OCI-LY7 (cell line): Measurements from ENCODE around the gene C12orf50. TPM values are rescaled to one million over a fixed set of nuclear protein-coding genes. Genes with fewer than 3 reads are reported as not detected.

ENCODE experiments used
- BruUV-seq: library from RNA; stranded (reverse); fragments of 400-500 nt; replicated peaks from 2 replicates; lab custom pipeline; 2021; lab: Mats Ljungman, UMichigan
- CTCF ChIA-PET: fragments of 300-600 bp; sonication (Branson Sonifier 250); formaldehyde crosslinking; loops from one replicate; lab custom pipeline; 2022; ENCODE audit warnings: antibody characterized with exemption; ENCODE audit not compliant: unreplicated experiment; lab: Charles Lee
- POLR2A ChIA-PET: fragments of 300-600 bp; sonication (Branson Sonifier 250); formaldehyde crosslinking; loops from one replicate; lab custom pipeline; 2022; ENCODE audit warnings: antibody characterized with exemption; lab: Charles Lee
- DNase-seq: peaks from one replicate; pipeline ENCODE4 v3.0.0-alpha.2; 2015; ENCODE audit warnings: low spot score
- H2AFZ ChIP-seq: fragments of 200-600 bp; sonication (generic), shearing (Covaris generic); 2 replicates; pipeline ENCODE4 v1.6.1; 2014; ENCODE audit warnings: mild to moderate bottlenecking, antibody characterized with exemption, low read length, moderate library complexity
- H3K27ac ChIP-seq: fragments of 200-600 bp; sonication (generic); 2 replicates; pipeline ENCODE4 v1.5.1; 2014; ENCODE audit warnings: mixed run types, low read depth, mild to moderate bottlenecking, moderate library complexity, low read length, inconsistent platforms; ENCODE audit not compliant: poor library complexity, severe bottlenecking
- H3K36me3 ChIP-seq: fragments of 200-600 bp; sonication (generic); 2 replicates; pipeline ENCODE4 v1.6.1; 2014; ENCODE audit warnings: mild to moderate bottlenecking, antibody characterized with exemption, low read length, moderate library complexity, mixed read lengths; ENCODE audit not compliant: insufficient read depth
- H3K4me1 ChIP-seq: fragments of 200-600 bp; sonication (generic); 2 replicates; pipeline ENCODE4 v1.5.1; 2014; ENCODE audit warnings: mild to moderate bottlenecking, low read length; ENCODE audit not compliant: insufficient read depth, poor library complexity, severe bottlenecking
- H3K4me2 ChIP-seq: fragments of 200-600 bp; sonication (generic); 2 replicates; pipeline ENCODE4 v1.6.1; 2014; ENCODE audit warnings: mild to moderate bottlenecking, low read length
- H3K4me3 ChIP-seq: fragments of 200-600 bp; sonication (generic); 2 replicates; pipeline ENCODE4 v1.5.1; 2014; ENCODE audit warnings: mild to moderate bottlenecking, low read depth, low read length; ENCODE audit not compliant: poor library complexity, severe bottlenecking
- H3K79me2 ChIP-seq: fragments of 200-600 bp; sonication (generic); 2 replicates; pipeline ENCODE4 v1.6.1; 2016; ENCODE audit warnings: low read depth, mild to moderate bottlenecking, low read length, moderate library complexity, mixed read lengths; ENCODE audit not compliant: insufficient read depth
- H3K9me2 ChIP-seq: fragments of 200-600 bp; sonication (generic); 2 replicates; pipeline ENCODE4 v1.6.1; 2016; ENCODE audit warnings: mild to moderate bottlenecking, low read length, mixed read lengths; ENCODE audit not compliant: insufficient read depth
- H3K9me3 ChIP-seq: fragments of 200-600 bp; sonication (generic); 2 replicates; pipeline ENCODE4 v1.6.1; 2014; ENCODE audit warnings: mild to moderate bottlenecking, mixed run types, low read length, mixed read lengths
- H4K20me1 ChIP-seq: fragments of 200-600 bp; sonication (generic); 2 replicates; pipeline ENCODE4 v1.6.1; 2014; ENCODE audit warnings: mild to moderate bottlenecking, antibody characterized with exemption, low read length, moderate library complexity, mixed read lengths; ENCODE audit not compliant: insufficient read depth
- CTCF ChIP-seq: fragments of 200-600 bp; sonication (generic); conservative IDR thresholded peaks from 2 replicates; pipeline ENCODE4 v1.5.1; 2014; ENCODE audit warnings: mild to moderate bottlenecking, antibody characterized with exemption, low read length, moderate library complexity, mixed read lengths
- EZH2phosphoT487 ChIP-seq: fragments of 200-600 bp; sonication (generic); IDR thresholded peaks from 2 replicates; pipeline ENCODE4 v1.6.1; 2018; ENCODE audit warnings: low read depth, borderline replicate concordance, mild to moderate bottlenecking, mixed run types, antibody characterized with exemption, low read length, moderate library complexity, mixed read lengths
- intact Hi-C: fragments of 100-400 bp; cut with micrococcal nuclease; formaldehyde crosslinking; loops from one replicate; pipeline ENCODE4 v1.10.0; 2022; ENCODE audit not compliant: unreplicated experiment
- total RNA-seq, 2 experiments: library from RNA; depleted of rRNA in 1 of 2; stranded (reverse); fragments of >200 nt in 1 of 2; shearing (Covaris generic) in 1 of 2; gene quantifications; 2 replicates each; pipeline ENCODE4 v1.2.3, GENCODE V29; 2014 to 2022

C12orf50 gene
- total RNA-seq, 2 experiments from 2014 or later: 0.08 TPM; not detected in 1

- no peak overlapping the region for H3K4me3 ChIP-seq
- POLR2A ChIA-PET: no interaction called here
- H3K36me3 ChIP-seq: no peaks in the 10 kb centered on the region
- no peaks in the 10 kb centered on the region for H4K20me1 ChIP-seq
- intact Hi-C loops: no loop called here
- no peaks in the 10 kb centered on the region for H3K4me1 ChIP-seq
- no peak overlapping the region for H2AFZ ChIP-seq
- CTCF ChIA-PET: no interaction called here
- DNase-seq: no peak
- no peaks in the 10 kb centered on the region for H3K9me2 ChIP-seq
- no peaks in the 10 kb centered on the region for H3K79me2 ChIP-seq
- TF ChIP-seq EZH2phosphoT487: no peak
- H3K4me2 ChIP-seq: no peak overlapping the region
- no peak overlapping the region for H3K27ac ChIP-seq
- no peaks in the 10 kb centered on the region; the same call in 1 of the 2 replicates for H3K9me3 ChIP-seq
- no TSS peak for BruUV-seq
Measured at GRCh38 chr12:87982208-87982607, 47.0 kb downstream of the C12orf50 start.

GRCh38 chr12:87981495-87981894, 47.7 kb downstream of the C12orf50 start:
- H3K4me2 ChIP-seq: no peak overlapping the region
- H3K36me3 ChIP-seq: no peaks in the 10 kb centered on the region
- no peak for DNase-seq
- H3K4me3 ChIP-seq: no peak overlapping the region
- H2AFZ ChIP-seq: no peak overlapping the region
- H4K20me1 ChIP-seq: no peaks in the 10 kb centered on the region
- intact Hi-C loops: no loop called here
- TF ChIP-seq CTCF (no peak), EZH2phosphoT487 (no peak)
- H3K9me2 ChIP-seq: no peaks in the 10 kb centered on the region
- BruUV-seq: no TSS peak
- H3K9me3 ChIP-seq: no peaks in the 10 kb centered on the region; the same call in 1 of the 2 replicates
- POLR2A ChIA-PET: interaction anchor here (0.6 kb wide), 1 partner anchor 196 kb away, joined by 3 read pairs; no protein-coding TSS in a partner anchor
- no peak overlapping the region for H3K27ac ChIP-seq
- H3K79me2 ChIP-seq: no peaks in the 10 kb centered on the region
- CTCF ChIA-PET: no interaction called here
- H3K4me1 ChIP-seq: no peaks in the 10 kb centered on the region

GRCh38 chr12:87975879-87976278, 53.3 kb downstream of the C12orf50 start:
- no TSS peak for BruUV-seq

More at GRCh38 chr12:87975879-87976278, 53.3 kb downstream of the C12orf50 start:
- no peaks in the 10 kb centered on the region for H3K9me3 ChIP-seq
- H3K27ac ChIP-seq: no peak overlapping the region
- no peak for DNase-seq
- TF ChIP-seq CTCF (no peak), EZH2phosphoT487 (no peak)
- H2AFZ ChIP-seq: no peak overlapping the region
- H3K9me2 ChIP-seq: no peaks in the 10 kb centered on the region
- no peaks in the 10 kb centered on the region for H3K4me1 ChIP-seq
- H3K4me2 ChIP-seq: no peak overlapping the region
- H4K20me1 ChIP-seq: no peaks in the 10 kb centered on the region
- ChIA-PET CTCF (no interaction called here), POLR2A (no interaction called here)
- no peaks in the 10 kb centered on the region for H3K79me2 ChIP-seq
- no peak overlapping the region for H3K4me3 ChIP-seq
- intact Hi-C loops: no loop called here
- H3K36me3 ChIP-seq: no peaks in the 10 kb centered on the region
